ENCODE results near the gene CACNA1C.

CACNA1C gene

DNA sequence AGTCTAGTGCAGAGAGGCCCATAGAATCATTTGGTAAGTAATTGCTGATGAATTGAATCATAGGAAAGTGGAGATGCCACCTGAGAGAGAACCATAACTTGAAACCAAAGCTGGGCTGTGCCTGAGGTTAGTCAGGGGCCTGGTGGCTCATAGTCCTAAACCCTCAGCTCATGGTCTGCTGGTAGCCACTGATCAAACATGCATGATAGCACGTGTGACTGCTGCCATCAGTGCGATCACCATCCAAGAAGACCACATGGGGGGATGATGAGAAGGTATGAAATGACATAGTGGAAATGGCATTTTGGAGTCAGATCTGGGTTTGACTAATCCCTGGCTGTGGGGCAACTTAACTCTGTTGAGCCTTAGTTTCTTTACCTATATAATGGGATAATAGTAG lies 190.5 kb downstream of the CACNA1C start:
- no peak overlapping the region for H3K27ac ChIP-seq
- TF ChIP-seq ZFX (IDR thresholded peaks at IDR 0.05) (no peak), CTCF (conservative IDR thresholded peaks at IDR 0.05) (no peak)

DNA sequence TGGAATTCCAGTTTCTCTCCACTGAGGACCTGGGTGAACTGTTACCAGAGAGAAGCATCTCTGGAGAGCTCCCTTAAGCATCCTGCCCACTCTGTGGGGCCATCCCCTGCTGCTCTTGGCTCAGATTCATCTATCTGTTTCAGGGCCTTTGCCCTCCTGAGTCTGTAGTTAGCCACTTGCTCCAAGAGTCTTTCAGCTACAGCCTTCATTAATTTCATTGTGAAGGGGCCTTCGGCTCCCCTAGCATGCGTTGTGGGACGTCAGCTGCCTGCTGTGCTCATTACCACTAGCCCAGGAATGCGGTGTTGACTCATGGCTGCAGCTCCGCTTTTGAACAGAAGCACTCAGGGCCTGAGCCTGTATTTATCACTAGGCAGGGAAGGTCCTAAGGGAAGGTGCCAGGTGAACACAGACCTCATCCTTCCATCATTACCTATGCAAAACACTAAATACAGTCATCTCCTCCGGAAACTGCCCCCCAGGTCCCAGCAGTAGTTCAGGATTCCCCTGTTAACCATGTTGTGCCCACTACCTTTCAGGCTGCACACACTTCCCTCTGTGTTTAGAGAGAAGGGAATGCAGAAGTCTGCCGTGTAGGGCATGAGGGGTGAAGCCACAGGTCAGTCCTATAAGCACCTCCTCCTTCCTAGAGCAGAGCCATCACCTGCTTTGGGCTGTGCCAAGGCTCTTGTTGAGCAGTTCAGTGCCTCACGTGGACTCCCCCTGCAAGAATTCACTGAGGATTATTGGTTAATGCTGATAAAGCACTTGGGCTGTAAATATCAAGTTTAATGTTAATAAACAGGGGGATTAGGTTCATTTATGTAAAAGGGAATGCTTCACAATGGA lies 191.4 kb downstream of the CACNA1C start:
- TF ChIP-seq ZFX (IDR thresholded peaks at IDR 0.05), result no peak
- TF ChIP-seq CTCF (conservative IDR thresholded peaks at IDR 0.05), result no peak
- no peak overlapping the region for H3K27ac ChIP-seq

- no peak for TF ChIP-seq CTCF (conservative IDR thresholded peaks at IDR 0.05)
- no peak for TF ChIP-seq ZFX (IDR thresholded peaks at IDR 0.05)
- no peak overlapping the region for H3K27ac ChIP-seq
These were observed 193.6 kb downstream of the CACNA1C start for GRCh38 chr12:2246358-2246757.

- H3K27ac ChIP-seq, result no peak overlapping the region
- TF ChIP-seq CTCF (conservative IDR thresholded peaks at IDR 0.05) (no peak), ZFX (IDR thresholded peaks at IDR 0.05) (no peak)
These were observed 194.3 kb downstream of the CACNA1C start for GRCh38 chr12:2247120-2247519.

- H3K27ac ChIP-seq, result no peak overlapping the region
- TF ChIP-seq CTCF (conservative IDR thresholded peaks at IDR 0.05) (no peak), ZFX (IDR thresholded peaks at IDR 0.05) (no peak)
These were observed 194.8 kb downstream of the CACNA1C start for GRCh38 chr12:2247596-2247995.

DNA sequence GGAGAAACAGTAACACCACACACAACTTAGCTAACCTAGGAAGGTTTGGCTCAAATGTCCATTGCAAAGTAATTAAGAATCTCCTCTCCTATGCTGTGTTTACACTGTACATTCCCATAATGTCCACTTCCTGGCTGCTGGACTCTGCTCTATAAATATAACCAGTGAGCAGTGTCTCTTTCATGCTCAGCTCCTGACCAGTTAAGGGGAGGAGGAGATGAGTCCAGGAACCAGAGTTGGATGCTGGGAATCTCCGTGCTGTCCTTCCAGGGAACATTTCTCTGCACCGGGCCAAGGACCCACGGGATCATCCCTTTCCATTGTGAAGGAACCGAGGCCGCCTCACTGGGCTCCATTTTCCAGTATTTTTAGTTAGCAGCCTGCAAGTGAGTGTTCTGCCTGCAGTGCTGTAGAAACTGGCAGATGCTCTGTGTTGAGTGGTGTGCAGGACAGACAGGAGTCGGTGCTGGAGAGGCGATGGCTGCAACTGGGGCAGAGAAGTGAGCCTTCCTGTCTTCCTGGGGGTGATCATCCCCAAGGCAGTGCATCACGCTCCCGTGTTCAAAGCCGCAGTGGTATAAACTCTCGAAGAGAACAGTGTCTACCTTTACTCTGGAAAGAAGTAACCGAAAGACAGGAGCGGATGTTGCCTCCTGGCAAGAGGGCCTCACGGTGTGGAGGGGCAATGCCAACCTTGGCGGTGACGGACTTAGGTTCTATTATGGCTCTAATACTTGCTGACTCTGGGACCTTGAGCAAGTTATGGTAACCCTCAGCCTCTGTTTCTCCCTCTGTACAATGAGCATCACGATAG lies 195.5 kb downstream of the CACNA1C start:
- TF ChIP-seq CTCF (conservative IDR thresholded peaks at IDR 0.05) (no peak), ZFX (IDR thresholded peaks at IDR 0.05) (no peak)
- no peak overlapping the region; the same call in 1 of the 2 replicates for H3K27ac ChIP-seq

GRCh38 chr12:2248901-2249381 lies 196.2 kb downstream of the CACNA1C start:
- TF ChIP-seq ZFX (IDR thresholded peaks at IDR 0.05) (no peak), CTCF (conservative IDR thresholded peaks at IDR 0.05) (no peak)
- H3K27ac ChIP-seq, result no peak overlapping the region; the same call in 1 of the 2 replicates

All from C4-2B (cell line).